Astrocyte (in vitro differentiated cells and primary cell): ENCODE measurements around the gene CPPED1.

Source experiments
- CTCF ChIP-seq: IDR thresholded peaks from 2 replicates; pipeline ENCODE4 v1.5.1; 2011; ENCODE audit warnings: low read depth, mild to moderate bottlenecking, inconsistent platforms, low read length, moderate library complexity; ENCODE audit not compliant: insufficient read depth
- EZH2 ChIP-seq: IDR thresholded peaks from 2 replicates; pipeline ENCODE4 v1.6.1; 2012; ENCODE audit warnings: mild to moderate bottlenecking, low read length, inconsistent platforms; ENCODE audit not compliant: insufficient read depth

GRCh38 chr16:12826559-12826958 lies 22.9 kb upstream of the CPPED1 start:
- TF ChIP-seq CTCF = no peak
- TF ChIP-seq EZH2 = no peak
